ENCODE measurements around the gene THSD7A.
A peak's percentile ranks its signal among the peaks of the same experiment; 100 is the strongest.

The THSD7A gene

DNA sequence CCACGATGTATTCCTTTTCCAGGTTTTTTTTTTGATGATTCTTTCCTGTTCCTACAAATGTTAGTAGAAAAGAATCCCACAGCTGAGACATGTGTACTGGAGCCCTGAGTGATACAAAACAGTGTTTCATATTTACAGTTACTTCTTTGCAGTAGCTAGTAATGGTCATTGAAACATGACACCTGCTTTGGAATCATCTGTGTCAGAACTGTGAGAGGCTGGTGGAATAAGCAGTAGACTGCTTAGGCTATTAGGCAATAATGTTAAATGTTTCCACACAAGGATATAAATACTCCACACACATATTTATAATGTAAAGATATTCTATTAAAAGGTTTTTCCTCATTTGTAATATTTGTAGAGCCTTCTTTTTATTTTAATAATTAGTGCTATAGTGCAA, 394.0 kb downstream of the THSD7A start:
- DNase-seq (ENCODE audit: low read depth): peak; percentile 45
- no peak overlapping the region for H3K4me3 ChIP-seq (ENCODE audit: low read length)
- no peak for TF ChIP-seq CTCF (IDR thresholded peaks at IDR 0.05; ENCODE audit: insufficient read depth, low read depth, low read length, missing control alignments)

GRCh38 chr7:11436773-11437524, 395.0 kb downstream of the THSD7A start:
- DNase-seq (ENCODE audit: low read depth): no peak
- no peak overlapping the region for H3K4me3 ChIP-seq (ENCODE audit: low read length)
- no peak for TF ChIP-seq CTCF (IDR thresholded peaks at IDR 0.05; ENCODE audit: insufficient read depth, low read depth, low read length, missing control alignments)

- peak; percentile 56 for DNase-seq (ENCODE audit: low read depth)
- TF ChIP-seq CTCF (IDR thresholded peaks at IDR 0.05; ENCODE audit: insufficient read depth, low read depth, low read length, missing control alignments): no peak
- H3K4me3 ChIP-seq (ENCODE audit: low read length): no peak overlapping the region
Measured at GRCh38 chr7:11436316-11436715, 395.7 kb downstream of the THSD7A start.

GRCh38 chr7:11434366-11434765, 397.6 kb downstream of the THSD7A start:
- no peak overlapping the region for H3K4me3 ChIP-seq (ENCODE audit: low read length)
- DNase-seq (ENCODE audit: low read depth): no peak
- no peak for TF ChIP-seq CTCF (IDR thresholded peaks at IDR 0.05; ENCODE audit: insufficient read depth, low read depth, low read length, missing control alignments)

DNA sequence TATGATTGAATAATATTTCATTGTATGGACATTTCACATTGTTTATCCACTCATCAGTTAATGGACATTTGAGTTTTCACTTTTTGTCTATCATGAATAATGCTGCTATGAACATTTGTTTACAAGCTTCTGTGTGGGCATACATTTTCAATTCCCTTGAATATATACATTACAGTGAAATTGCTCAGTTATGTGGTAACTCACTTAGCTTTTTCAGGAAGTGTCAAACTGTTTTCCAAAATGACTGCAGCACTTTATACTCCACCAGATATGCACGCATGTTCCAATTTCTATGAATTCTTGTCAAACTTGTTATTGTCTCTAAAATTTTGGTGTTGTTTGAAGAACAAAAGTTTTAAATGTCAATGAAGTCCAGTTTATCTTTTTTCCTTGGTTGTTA, 401.2 kb downstream of the THSD7A start:
- no peak for DNase-seq (ENCODE audit: low read depth)
- H3K4me3 ChIP-seq (ENCODE audit: low read length): no peak overlapping the region
- TF ChIP-seq CTCF (IDR thresholded peaks at IDR 0.05; ENCODE audit: insufficient read depth, low read depth, low read length, missing control alignments): no peak

DNA sequence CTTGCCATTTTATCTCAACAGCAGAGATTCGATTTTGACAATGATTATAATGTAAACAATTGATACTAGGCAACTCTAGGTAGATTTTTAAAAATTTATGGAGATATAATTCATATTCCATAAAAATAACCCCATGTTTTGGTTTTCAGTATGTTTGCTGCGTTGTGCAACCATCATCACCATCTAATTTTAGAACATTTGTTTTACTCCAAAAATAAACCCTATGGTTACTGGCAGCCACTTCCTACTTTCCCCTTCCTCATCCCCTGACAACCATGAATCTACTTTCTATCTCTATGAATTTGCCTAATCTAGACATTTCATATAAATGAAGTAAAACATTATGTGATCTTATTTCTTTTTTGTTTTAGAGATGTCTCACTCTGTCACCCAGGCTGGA, 401.9 kb downstream of the THSD7A start:
- DNase-seq (ENCODE audit: low read depth): no peak
- TF ChIP-seq CTCF (IDR thresholded peaks at IDR 0.05; ENCODE audit: insufficient read depth, low read depth, low read length, missing control alignments): no peak

More for the DNA sequence above, 401.9 kb downstream of the THSD7A start:
- H3K4me3 ChIP-seq (ENCODE audit: low read length): no peak overlapping the region
